AG09319 (cell line): ENCODE results near the gene FAM163A.
A peak's percentile ranks its signal among the peaks of the same experiment; 100 is the strongest.

Source experiments
- DNase-seq: peaks from one replicate; pipeline ENCODE4 v3.0.0-alpha.2; 2010; ENCODE audit warnings: low read depth; ENCODE audit errors: extremely low read depth
- CTCF ChIP-seq: IDR thresholded peaks from 2 replicates; pipeline ENCODE4 v1.5.1; 2011; ENCODE audit warnings: low read depth, mild to moderate bottlenecking, inconsistent platforms, low read length, moderate library complexity

Gene FAM163A

GRCh38 chr1:179809506-179810366, 66.6 kb downstream of the FAM163A start:
- peak; percentile 41 for DNase-seq
- peak; percentile 95 for TF ChIP-seq CTCF

- no peak for TF ChIP-seq CTCF
- DNase-seq, result no peak
Observed at GRCh38 chr1:179810367-179810715, 67.2 kb downstream of the FAM163A start.

DNA sequence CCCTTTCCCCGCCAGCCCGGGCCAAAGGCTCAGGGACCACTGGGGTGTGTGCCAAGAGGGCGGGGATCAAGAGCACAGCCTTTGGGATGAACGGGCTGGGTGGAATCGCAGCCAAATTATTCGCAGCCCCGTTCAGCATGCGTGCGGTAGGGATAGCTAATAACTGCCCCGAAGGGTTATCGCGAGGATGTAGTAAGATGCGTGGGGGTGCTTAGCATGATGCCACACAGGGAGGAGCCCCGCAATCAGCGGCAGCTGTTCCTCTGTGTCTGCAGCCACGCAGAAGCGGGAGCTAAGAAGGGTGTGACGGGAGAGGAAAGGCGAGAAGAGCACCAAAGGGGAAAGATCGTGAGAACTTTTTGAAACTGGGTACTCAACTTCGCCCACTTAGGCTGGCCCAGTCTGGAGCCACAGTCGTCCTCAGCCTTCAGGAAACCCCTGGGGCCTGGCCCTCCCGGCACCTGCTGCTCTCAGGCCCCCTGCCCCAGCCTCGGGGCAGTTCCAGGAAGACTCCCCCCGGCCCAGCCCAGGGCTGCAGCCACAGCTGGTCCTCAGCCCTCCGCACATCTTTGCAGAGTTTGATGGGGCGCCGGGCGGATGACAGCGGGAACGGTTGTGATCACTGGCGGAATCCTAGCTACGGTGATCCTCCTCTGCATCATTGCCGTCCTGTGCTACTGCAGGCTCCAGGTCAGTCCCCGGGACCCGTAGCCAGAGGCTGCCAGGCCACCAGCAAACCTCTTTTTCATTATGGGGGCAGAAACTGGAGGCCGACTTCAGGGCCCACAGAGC, 69.6 kb downstream of the FAM163A start:
- DNase-seq, result no peak
- no peak for TF ChIP-seq CTCF

DNA sequence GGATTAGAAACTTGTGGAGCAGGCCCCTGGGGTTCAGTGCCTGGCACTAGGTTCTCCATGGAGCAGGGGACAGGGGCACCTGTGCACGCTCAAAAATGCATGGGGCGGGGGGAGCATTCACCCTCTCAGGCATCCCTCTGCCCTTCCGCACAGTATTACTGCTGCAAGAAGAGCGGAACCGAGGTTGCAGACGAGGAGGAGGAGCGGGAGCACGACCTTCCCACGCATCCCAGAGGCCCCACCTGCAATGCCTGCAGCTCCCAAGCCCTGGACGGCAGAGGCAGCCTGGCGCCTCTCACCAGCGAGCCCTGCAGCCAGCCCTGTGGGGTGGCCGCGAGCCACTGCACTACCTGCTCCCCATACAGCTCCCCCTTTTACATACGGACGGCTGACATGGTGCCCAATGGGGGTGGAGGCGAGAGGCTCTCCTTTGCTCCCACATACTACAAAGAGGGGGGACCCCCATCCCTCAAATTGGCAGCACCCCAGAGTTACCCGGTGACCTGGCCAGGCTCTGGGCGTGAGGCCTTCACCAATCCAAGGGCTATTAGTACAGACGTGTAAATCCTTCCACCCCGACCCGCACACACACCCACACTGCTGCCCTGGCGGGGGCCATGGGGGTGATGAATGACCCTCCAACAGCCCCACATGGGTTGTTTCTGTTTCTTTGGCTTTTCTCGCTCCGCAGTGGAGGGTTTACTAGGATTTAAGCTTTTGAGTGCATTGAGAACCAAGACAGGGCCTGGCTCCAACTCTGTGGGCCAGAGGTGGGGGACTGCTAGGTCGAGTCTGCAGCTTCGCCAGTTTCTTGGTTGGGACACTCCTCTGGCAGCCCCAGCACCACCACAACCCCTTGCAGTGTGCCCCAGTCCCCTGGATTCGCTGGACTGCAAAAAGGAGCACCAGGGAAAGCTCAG, 70.8 kb downstream of the FAM163A start:
- DNase-seq, result no peak
- no peak for TF ChIP-seq CTCF

- DNase-seq, result no peak
- TF ChIP-seq CTCF, result no peak
Observed at GRCh38 chr1:179814546-179814838, 71.4 kb downstream of the FAM163A start.

DNA sequence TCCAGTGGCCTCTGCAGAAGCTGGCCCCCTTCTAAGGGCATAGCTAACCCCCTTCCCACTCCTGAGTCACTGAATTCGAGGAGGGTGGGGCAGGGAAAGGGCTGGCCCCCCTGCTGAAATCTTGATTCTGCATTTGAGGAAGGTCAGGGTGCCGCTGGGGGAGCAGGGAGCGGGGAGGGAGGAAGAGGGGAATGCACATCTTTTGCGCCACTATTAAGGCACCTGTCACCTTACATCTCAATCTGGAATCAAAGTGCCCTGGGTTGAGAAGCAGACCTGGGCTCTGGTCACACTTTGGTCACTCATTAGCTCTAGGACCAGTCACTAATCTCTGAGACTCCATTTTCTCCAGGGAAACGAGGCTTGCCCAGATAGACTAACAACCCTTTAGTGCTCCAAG, 72.5 kb downstream of the FAM163A start:
- no peak for DNase-seq
- no peak for TF ChIP-seq CTCF
